Endodermal cell (in vitro differentiated cells): ENCODE results near the gene FBLN2. TPM values are rescaled to one million over a fixed set of nuclear protein-coding genes. Genes with fewer than 3 reads are reported as not detected.

Experiments used
- DNase-seq: peaks from one replicate; pipeline ENCODE4 v3.0.0-alpha.2; 2017
- H3K27ac ChIP-seq: 2 replicates; pipeline ENCODE4 v1.5.1; 2013; ENCODE audit warnings: mild to moderate bottlenecking, low read depth, low read length, moderate library complexity
- H3K27me3 ChIP-seq: 2 replicates; pipeline ENCODE4 v1.6.1; 2013; ENCODE audit warnings: mild to moderate bottlenecking, low read length, moderate library complexity; ENCODE audit not compliant: insufficient read depth, control insufficient read depth, poor library complexity, severe bottlenecking
- H3K36me3 ChIP-seq: 2 replicates; pipeline ENCODE4 v1.7.0; 2013; ENCODE audit warnings: mild to moderate bottlenecking, low read length, moderate library complexity; ENCODE audit not compliant: control insufficient read depth, insufficient read depth
- H3K4me1 ChIP-seq: one replicate; pipeline ENCODE4 v1.7.0; 2013; ENCODE audit warnings: low read length; ENCODE audit not compliant: control insufficient read depth, insufficient read depth
- H3K4me3 ChIP-seq: 2 replicates; pipeline ENCODE4 v1.5.1; 2013; ENCODE audit warnings: mild to moderate bottlenecking, low read length, moderate library complexity
- H3K9ac ChIP-seq: 2 replicates; pipeline ENCODE4 v1.6.1; 2013; ENCODE audit warnings: mild to moderate bottlenecking, low read length, moderate library complexity; ENCODE audit not compliant: poor library complexity, severe bottlenecking; ENCODE audit errors: extremely low read depth
- H3K9me3 ChIP-seq: 2 replicates; pipeline ENCODE4 v1.6.1; 2013; ENCODE audit warnings: mild to moderate bottlenecking, low read length, moderate library complexity; ENCODE audit not compliant: control insufficient read depth
- H3K27ac Mint-ChIP-seq: 2 replicates; pipeline ENCODE4 v1.8.0; 2020; ENCODE audit warnings: mixed read lengths
- H3K27me3 Mint-ChIP-seq: 2 replicates; pipeline ENCODE4 v1.8.0; 2021; ENCODE audit warnings: mild to moderate bottlenecking, mixed read lengths; ENCODE audit not compliant: insufficient read depth
- H3K36me3 Mint-ChIP-seq: 2 replicates; pipeline ENCODE4 v1.8.0; 2020; ENCODE audit warnings: low read depth, mixed read lengths
- H3K4me1 Mint-ChIP-seq: 2 replicates; pipeline ENCODE4 v1.8.0; 2020; ENCODE audit warnings: mixed read lengths
- H3K4me3 Mint-ChIP-seq: 2 replicates; pipeline ENCODE4 v1.8.0; 2020; ENCODE audit warnings: mild to moderate bottlenecking, moderate library complexity, mixed read lengths
- H3K9me3 Mint-ChIP-seq: 2 replicates; pipeline ENCODE4 v1.8.0; 2020; ENCODE audit warnings: mild to moderate bottlenecking, mixed read lengths
- CTCF ChIP-seq: fragments of 200-600 bp; sonication (generic); conservative IDR thresholded peaks from 2 replicates; pipeline ENCODE4 v1.5.0; 2021; ENCODE audit warnings: antibody characterized with exemption, mild to moderate bottlenecking
- WGBS, 2 experiments: methylation state at CpG; one replicate each; pipeline versions ENCODE4 v1.1.5 to v1.1.7; 2013; ENCODE audit warnings: missing lambda C conversion rate in 2 of 2, mixed read lengths in 1 of 2; ENCODE audit not compliant: insufficient coverage in 1 of 2, insufficient read length in 1 of 2; 5-methylcytosine and 5-hydroxymethylcytosine counted together
- total RNA-seq, 2 donors: library from RNA; stranded (reverse); fragmentation: NEBNext Ultra II Directional in 1 of 2; extraction: Animal tissue kit (Norgen Biotek cat#: 25700) in 1 of 2; gene quantifications; 2 replicates in 1 of 2; 3 replicates in 1 of 2; pipeline ENCODE4 v1.2.1, GENCODE V29; 2021

FBLN2 gene
- total RNA-seq, 2 donors from 2014 or later, result 86.1 to 136 TPM

- no peaks in the 10 kb centered on the region for H3K36me3 Mint-ChIP-seq
- H3K4me1 ChIP-seq, result peaks cover 13% of the 10 kb centered on the region
- no peaks in the 10 kb centered on the region for H3K9me3 Mint-ChIP-seq
Measured at GRCh38 chr3:13590841-13591520, 42.1 kb downstream of the FBLN2 start.

GRCh38 chr3:13593615-13594014 lies 44.7 kb downstream of the FBLN2 start:
- Histone ChIP-seq H3K27me3 (no peaks in the 10 kb centered on the region), H3K27ac (no peak overlapping the region), H3K36me3 (no peaks in the 10 kb centered on the region), H3K4me1 (peaks cover 13% of the 10 kb centered on the region), H3K4me3 (no peak overlapping the region), H3K9me3 (no peaks in the 10 kb centered on the region), H3K9ac (no peak overlapping the region)
- DNase-seq, result no peak
- no peaks in the 10 kb centered on the region for H3K36me3 Mint-ChIP-seq
- 92 to 96% methylated on average over 7 to 10 of the region's 10 CpGs for WGBS, 2 experiments
- no peak for TF ChIP-seq CTCF
- peaks cover 48% of the 10 kb centered on the region for H3K4me1 Mint-ChIP-seq
- H3K27me3 Mint-ChIP-seq, result no peaks in the 10 kb centered on the region
- H3K4me3 Mint-ChIP-seq, result no peak overlapping the region
- H3K9me3 Mint-ChIP-seq, result no peaks in the 10 kb centered on the region
- no peak overlapping the region for H3K27ac Mint-ChIP-seq

More at GRCh38 chr3:13590841-13591520, 42.1 kb downstream of the FBLN2 start:
- TF ChIP-seq CTCF, result no peak
- H3K9ac ChIP-seq, result no peak overlapping the region
- H3K9me3 ChIP-seq, result no peaks in the 10 kb centered on the region
- H3K27ac Mint-ChIP-seq, result no peak overlapping the region
- DNase-seq, result no peak
- no peak overlapping the region for H3K27ac ChIP-seq
- H3K27me3 Mint-ChIP-seq, result no peaks in the 10 kb centered on the region
- WGBS, 2 experiments, result 96 to 97% methylated on average over 3 of the region's 3 CpGs
- H3K36me3 ChIP-seq, result no peaks in the 10 kb centered on the region
- H3K27me3 ChIP-seq, result no peaks in the 10 kb centered on the region
- H3K4me3 Mint-ChIP-seq, result no peak overlapping the region
- peaks cover 42% of the 10 kb centered on the region for H3K4me1 Mint-ChIP-seq
- no peak overlapping the region for H3K4me3 ChIP-seq

GRCh38 chr3:13594146-13594545 lies 45.2 kb downstream of the FBLN2 start:
- H3K4me3 Mint-ChIP-seq, result no peak overlapping the region
- Histone ChIP-seq H3K4me3 (no peak overlapping the region), H3K27me3 (no peaks in the 10 kb centered on the region), H3K9me3 (no peaks in the 10 kb centered on the region), H3K9ac (no peak overlapping the region), H3K27ac (no peak overlapping the region), H3K4me1 (peaks cover 14% of the 10 kb centered on the region), H3K36me3 (no peaks in the 10 kb centered on the region)
- no peaks in the 10 kb centered on the region for H3K27me3 Mint-ChIP-seq
- peak; percentile 53 for DNase-seq
- peaks cover 54% of the 10 kb centered on the region for H3K4me1 Mint-ChIP-seq
- no peak for TF ChIP-seq CTCF
- no peaks in the 10 kb centered on the region for H3K36me3 Mint-ChIP-seq
- 84 to 100% methylated on average over 3 to 8 of the region's 8 CpGs for WGBS, 2 experiments
- H3K9me3 Mint-ChIP-seq, result no peaks in the 10 kb centered on the region
- H3K27ac Mint-ChIP-seq, result no peak overlapping the region
